ENCODE results near the gene PHIP. TPM values are rescaled to one million over a fixed set of nuclear protein-coding genes. Genes with fewer than 3 reads are reported as not detected.
"Not testable (repeated sequence)": the region's sequence is repeated elsewhere in the genome, so short reads cannot be mapped to it uniquely, and the experiment has no call there.

The PHIP gene
- total and polyA plus RNA-seq, 2 donors from 2014 or later: 4.8 to 30.6 TPM

DNA sequence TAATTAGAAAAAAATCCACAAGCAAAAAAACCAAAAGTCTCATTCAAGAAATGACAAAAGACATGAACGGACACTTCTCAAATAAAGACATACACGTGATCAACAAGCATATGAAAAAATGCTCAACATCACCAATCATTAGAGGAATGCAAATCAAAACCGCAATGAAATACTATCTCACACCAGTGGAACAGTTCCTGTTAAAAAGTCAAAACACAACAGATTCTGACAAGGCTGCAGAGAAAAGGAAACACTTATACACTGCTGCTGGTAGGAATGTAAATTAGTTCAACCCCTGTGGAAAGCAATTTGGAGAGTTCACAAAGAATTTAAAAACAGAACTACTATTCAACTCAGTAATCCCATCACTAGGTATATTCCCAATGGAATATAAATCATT is 152.7 kb downstream of the PHIP start:
- no peak for DNase-seq
- H3K9me3 ChIP-seq (ENCODE audit: control insufficient read depth in 2 of 3, insufficient read depth in 1 of 3, low read length in 3 of 3): peaks cover 0 to 20% (median 2%) of the 10 kb centered on the region in 3 donors
- no peak overlapping the region for H3K27ac ChIP-seq (ENCODE audit: low read depth in 2 of 2, low read length in 2 of 2)
- no peaks in the 10 kb centered on the region for H3K27me3 ChIP-seq (ENCODE audit: control insufficient read depth, insufficient read depth, low read length)
- no peaks in the 10 kb centered on the region for H3K4me1 ChIP-seq (ENCODE audit: control insufficient read depth in 2 of 3, insufficient read depth in 2 of 3, low read depth in 1 of 3, low read length in 3 of 3)
- no peak overlapping the region for H3K4me3 ChIP-seq (ENCODE audit: low read length in 3 of 3)
- no peak for FAIRE-seq
- H3K9ac ChIP-seq (ENCODE audit: low read length in 3 of 3): no peak overlapping the region
- TF ChIP-seq CTCF (IDR thresholded peaks at IDR 0.05; ENCODE audit: borderline replicate concordance, extremely low read depth, insufficient read depth): no peak
- intact Hi-C loops (cut with DNase I): no loop called here
- no peaks in the 10 kb centered on the region for H3K36me3 ChIP-seq (ENCODE audit: control insufficient read depth in 2 of 3, insufficient read depth in 3 of 3, low read length in 3 of 3)

DNA sequence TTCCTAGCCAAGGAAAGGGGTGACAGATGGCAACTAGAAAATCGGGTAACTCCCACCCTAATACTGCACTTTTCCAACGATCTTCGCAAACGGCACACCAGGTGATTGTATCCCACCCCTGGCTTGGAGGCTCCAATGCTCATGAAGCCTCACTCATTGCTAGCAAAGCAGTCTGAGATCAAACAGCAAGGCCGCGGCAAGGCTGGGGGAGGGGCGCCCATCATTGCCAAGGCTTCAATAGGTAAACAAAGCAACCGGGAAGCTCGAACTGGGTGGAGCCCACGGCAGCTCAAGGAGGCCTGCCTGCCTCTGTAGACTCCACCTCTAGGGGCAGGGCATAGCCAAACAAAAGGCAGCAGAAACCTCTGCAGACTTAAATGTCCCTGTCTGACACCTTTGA is 156.9 kb downstream of the PHIP start:
- H3K4me1 ChIP-seq (ENCODE audit: control insufficient read depth in 2 of 3, insufficient read depth in 2 of 3, low read depth in 1 of 3, low read length in 3 of 3); FAIRE-seq; H3K27ac ChIP-seq (ENCODE audit: low read depth in 2 of 2, low read length in 2 of 2); H3K27me3 ChIP-seq (ENCODE audit: control insufficient read depth, insufficient read depth, low read length); intact Hi-C loops (cut with DNase I); H3K9ac ChIP-seq (ENCODE audit: low read length in 3 of 3); H3K36me3 ChIP-seq (ENCODE audit: control insufficient read depth in 2 of 3, insufficient read depth in 3 of 3, low read length in 3 of 3); DNase-seq; H3K4me3 ChIP-seq (ENCODE audit: low read length in 3 of 3): not testable (repeated sequence)
- H3K9me3 ChIP-seq (ENCODE audit: control insufficient read depth in 2 of 3, insufficient read depth in 1 of 3, low read length in 3 of 3): peaks cover 0 to 14% (median 2%) of the 10 kb centered on the region in 3 donors

DNA sequence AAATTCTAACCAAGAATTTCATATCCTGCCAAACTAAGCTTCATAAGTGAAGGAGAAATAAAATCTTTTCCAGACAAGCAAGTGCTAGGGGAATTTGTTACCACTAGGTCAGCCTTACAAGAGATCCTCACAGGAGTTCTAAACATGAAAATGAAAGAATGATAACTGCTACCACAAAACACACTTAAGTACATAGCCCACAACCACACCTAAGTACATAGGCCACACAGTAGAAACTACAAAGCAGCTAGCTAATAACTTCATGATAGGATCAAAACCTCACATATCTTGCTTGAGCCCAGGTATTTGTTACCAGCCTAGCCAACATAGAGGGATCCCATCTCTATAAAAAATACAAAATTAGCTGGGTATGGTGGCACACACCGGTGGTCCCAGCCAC is 160.3 kb downstream of the PHIP start:
- Histone ChIP-seq H3K27ac (ENCODE audit: low read depth in 2 of 2, low read length in 2 of 2) (no peak overlapping the region), H3K9me3 (ENCODE audit: control insufficient read depth in 2 of 3, insufficient read depth in 1 of 3, low read length in 3 of 3) (peaks cover 0 to 9% (median 2%) of the 10 kb centered on the region in 3 donors), H3K9ac (ENCODE audit: low read length in 3 of 3) (no peak overlapping the region), H3K36me3 (ENCODE audit: control insufficient read depth in 2 of 3, insufficient read depth in 3 of 3, low read length in 3 of 3) (no peaks in the 10 kb centered on the region), H3K27me3 (ENCODE audit: control insufficient read depth, insufficient read depth, low read length) (no peaks in the 10 kb centered on the region), H3K4me1 (ENCODE audit: control insufficient read depth in 2 of 3, insufficient read depth in 2 of 3, low read depth in 1 of 3, low read length in 3 of 3) (no peaks in the 10 kb centered on the region), H3K4me3 (ENCODE audit: low read length in 3 of 3) (no peak overlapping the region)
- FAIRE-seq (no peak), DNase-seq (no peak)
- no peak for TF ChIP-seq CTCF (IDR thresholded peaks at IDR 0.05; ENCODE audit: borderline replicate concordance, extremely low read depth, insufficient read depth)
- intact Hi-C loops (cut with DNase I): no loop called here

DNA sequence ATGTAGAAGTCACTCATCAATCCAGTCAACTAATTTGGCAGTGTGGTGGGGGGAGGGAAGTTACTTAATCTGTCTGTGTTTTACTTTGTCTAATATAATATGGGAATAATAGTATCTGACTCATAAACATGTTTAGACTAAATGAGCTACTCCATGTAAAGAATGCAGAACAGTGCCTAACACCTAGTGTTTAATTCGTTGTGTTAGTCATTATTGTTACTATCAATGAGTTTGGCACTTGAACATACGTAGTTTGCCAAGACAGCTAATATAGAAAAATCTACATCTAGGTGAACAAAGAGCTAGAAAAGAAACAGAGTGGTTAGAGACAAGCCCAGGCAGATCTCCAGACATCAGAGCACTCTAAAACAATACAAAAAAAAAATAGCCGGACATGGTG is 161.6 kb downstream of the PHIP start:
- Histone ChIP-seq H3K36me3 (ENCODE audit: control insufficient read depth in 2 of 3, insufficient read depth in 3 of 3, low read length in 3 of 3) (no peaks in the 10 kb centered on the region), H3K27ac (ENCODE audit: low read depth in 2 of 2, low read length in 2 of 2) (no peak overlapping the region), H3K27me3 (ENCODE audit: control insufficient read depth, insufficient read depth, low read length) (no peaks in the 10 kb centered on the region), H3K4me1 (ENCODE audit: control insufficient read depth in 2 of 3, insufficient read depth in 2 of 3, low read depth in 1 of 3, low read length in 3 of 3) (no peaks in the 10 kb centered on the region), H3K9me3 (ENCODE audit: control insufficient read depth in 2 of 3, insufficient read depth in 1 of 3, low read length in 3 of 3) (peaks cover 0 to 9% (median 2%) of the 10 kb centered on the region in 3 donors), H3K9ac (ENCODE audit: low read length in 3 of 3) (no peak overlapping the region), H3K4me3 (ENCODE audit: low read length in 3 of 3) (no peak overlapping the region)
- no peak for TF ChIP-seq CTCF (IDR thresholded peaks at IDR 0.05; ENCODE audit: borderline replicate concordance, extremely low read depth, insufficient read depth)
- no peak for FAIRE-seq
- intact Hi-C loops (cut with DNase I): no loop called here
- no peak for DNase-seq
